ENCODE measurements around the gene CCDC85A. TPM values are rescaled to one million over a fixed set of nuclear protein-coding genes. Genes with fewer than 3 reads are reported as not detected.

The CCDC85A gene
- total and polyA plus RNA-seq, 2 of the 8 experiments (the other 6 are each of a cell fraction or from before 2014, with no cell fraction given): 0.20 TPM; not detected in 1

- no peak overlapping the region for H3K4me2 ChIP-seq (ENCODE audit: insufficient read depth in 1 of 2, low read depth in 2 of 2, low read length in 2 of 2)
Observed at GRCh38 chr2:56416500-56417176, 232.8 kb downstream of the CCDC85A start.

More at GRCh38 chr2:56416500-56417176, 232.8 kb downstream of the CCDC85A start:
- Histone ChIP-seq H3K9me3 (ENCODE audit: insufficient read depth in 2 of 2, low read depth in 1 of 2, low read length in 1 of 2) (peaks cover 3 to 7% of the 10 kb centered on the region in 2 experiments; a peak in 2 of 4 replicates), H4K5ac (ENCODE audit: insufficient read length, low read depth, low read length) (no peak overlapping the region), H2BK12ac (ENCODE audit: low read depth, low read length) (no peak overlapping the region), H3K27ac (ENCODE audit: low read depth, low read length) (no peak overlapping the region), H4K91ac (replicated peaks; ENCODE audit: insufficient read length, low read length) (no peak overlapping the region), H3K27me3 (replicated peaks in 1 of 4; ENCODE audit: control insufficient read depth in 3 of 4, extremely low read depth in 1 of 4, insufficient read depth in 3 of 4, low read length in 3 of 4) (no peaks in the 10 kb centered on the region), H2BK5ac (ENCODE audit: low read depth, low read length) (no peak overlapping the region), H3K79me2 (ENCODE audit: control insufficient read depth in 1 of 2, insufficient read depth in 2 of 2, low read length in 2 of 2) (no peaks in the 10 kb centered on the region), H3K79me1 (ENCODE audit: low read depth, low read length) (no peaks in the 10 kb centered on the region), H2BK15ac (ENCODE audit: low read length) (no peak overlapping the region), H4K20me1 (replicated peaks in 1 of 2; ENCODE audit: control insufficient read depth in 1 of 2, insufficient read depth in 2 of 2, low read length in 2 of 2) (no peaks in the 10 kb centered on the region), H3K56ac (replicated peaks; ENCODE audit: insufficient read length, low read depth, low read length) (no peak overlapping the region), H2BK20ac (ENCODE audit: low read length) (no peak overlapping the region), H3K14ac (ENCODE audit: insufficient read length) (no peak overlapping the region), H2AFZ (ENCODE audit: low read length) (no peak overlapping the region), H3K4me3 (ENCODE audit: extremely low read depth in 1 of 4, insufficient read depth in 2 of 4, low read depth in 3 of 4, low read length in 4 of 4) (no peak overlapping the region), H3K4ac (replicated peaks; ENCODE audit: insufficient read length, low read depth, low read length) (no peak overlapping the region), H2AK5ac (ENCODE audit: low read depth, low read length) (no peak overlapping the region), H3K23ac (ENCODE audit: insufficient read length) (no peak overlapping the region), H3K36me3 (ENCODE audit: control insufficient read depth in 2 of 4, insufficient read depth in 4 of 4, low read length in 3 of 4) (no peaks in the 10 kb centered on the region), H3K9ac (replicated peaks in 1 of 4; ENCODE audit: extremely low read depth in 1 of 4, low read depth in 3 of 4, low read length in 3 of 4) (no peak overlapping the region), H2BK120ac (replicated peaks; ENCODE audit: low read depth, low read length) (no peak overlapping the region), H3K4me1 (replicated peaks in 1 of 4; ENCODE audit: control insufficient read depth in 3 of 4, insufficient read depth in 4 of 4, low read length in 3 of 4) (no peaks in the 10 kb centered on the region), H3K18ac (ENCODE audit: extremely low read depth, low read length) (no peak overlapping the region), H4K8ac (ENCODE audit: extremely low read depth, insufficient read depth, low read length) (no peak overlapping the region), H3K23me2 (ENCODE audit: low read depth, low read length) (no peaks in the 10 kb centered on the region)
- no peak for FAIRE-seq
- ChIA-PET CTCF (ENCODE audit: partially characterized antibody) (no interaction called here), POLR2A (ENCODE audit: partially characterized antibody) (no interaction called here)
- TF ChIP-seq TAF1 (IDR thresholded peaks at IDR 0.05; ENCODE audit: low read depth, low read length) (no peak), TBP (IDR thresholded peaks at IDR 0.05; ENCODE audit: low read depth, low read length) (no peak), RFX5 (IDR thresholded peaks at IDR 0.05; ENCODE audit: borderline replicate concordance, low read depth, low read length) (no peak), JUN (IDR thresholded peaks at IDR 0.05; ENCODE audit: low read depth, low read length) (no peak), BCL11A (IDR thresholded peaks at IDR 0.05; ENCODE audit: low read depth in 2 of 2, low read length in 2 of 2) (no peak), CTBP2 (IDR thresholded peaks at IDR 0.05; ENCODE audit: borderline replicate concordance, insufficient read depth, insufficient read length, low read length) (no peak), BRCA1 (IDR thresholded peaks at IDR 0.05; ENCODE audit: low read depth, low read length) (no peak), GTF2F1 (IDR thresholded peaks at IDR 0.05; ENCODE audit: borderline replicate concordance, low read depth, low read length) (no peak), CHD1 (IDR thresholded peaks at IDR 0.05; ENCODE audit: low read depth, low read length) (no peak), SRF (IDR thresholded peaks at IDR 0.05; ENCODE audit: low read depth, low read length) (no peak), TEAD4 (IDR thresholded peaks at IDR 0.05; ENCODE audit: low read depth, low read length) (no peak), RAD21 (IDR thresholded peaks at IDR 0.05 in 1 of 2, conservative IDR thresholded peaks at IDR 0.05 in 1 of 2; ENCODE audit: low read depth in 2 of 2, low read length in 2 of 2) (no peak), TCF12 (IDR thresholded peaks at IDR 0.05; ENCODE audit: low read depth, low read length) (no peak)
- WGBS, 2 experiments (ENCODE audit: extremely low coverage in 1 of 2, insufficient coverage in 1 of 2, insufficient read length in 1 of 2, insufficient replicate concordance in 2 of 2, low coverage in 1 of 2, low lambda C conversion rate in 2 of 2, missing lambda C conversion rate in 1 of 2): 78% methylated on average over 1 of the region's 1 CpG; no CpG with 5 or more reads in 1 of the 2 experiments
- no peak for DNase-seq (ENCODE audit: low read depth in 1 of 2, low spot score in 2 of 2)

All from H1 (cell line).